ENCODE results near the gene MYO7B.
A peak's percentile ranks its signal among the peaks of the same experiment; 100 is the strongest.

MYO7B gene

GRCh38 chr2:127590386-127591190, 55.1 kb downstream of the MYO7B start:
- no peak for DNase-seq

- DNase-seq, result peak; percentile 47
Measured at GRCh38 chr2:127591221-127591923, 55.9 kb downstream of the MYO7B start.

GRCh38 chr2:127592761-127593227, 57.3 kb downstream of the MYO7B start:
- no peak for DNase-seq

- no peak for DNase-seq
Measured at GRCh38 chr2:127593228-127594115, 58.0 kb downstream of the MYO7B start.

GRCh38 chr2:127594116-127594591, 58.7 kb downstream of the MYO7B start:
- no peak for DNase-seq

- no peak for DNase-seq
Measured at GRCh38 chr2:127596311-127597045, 61.0 kb downstream of the MYO7B start.

DNA sequence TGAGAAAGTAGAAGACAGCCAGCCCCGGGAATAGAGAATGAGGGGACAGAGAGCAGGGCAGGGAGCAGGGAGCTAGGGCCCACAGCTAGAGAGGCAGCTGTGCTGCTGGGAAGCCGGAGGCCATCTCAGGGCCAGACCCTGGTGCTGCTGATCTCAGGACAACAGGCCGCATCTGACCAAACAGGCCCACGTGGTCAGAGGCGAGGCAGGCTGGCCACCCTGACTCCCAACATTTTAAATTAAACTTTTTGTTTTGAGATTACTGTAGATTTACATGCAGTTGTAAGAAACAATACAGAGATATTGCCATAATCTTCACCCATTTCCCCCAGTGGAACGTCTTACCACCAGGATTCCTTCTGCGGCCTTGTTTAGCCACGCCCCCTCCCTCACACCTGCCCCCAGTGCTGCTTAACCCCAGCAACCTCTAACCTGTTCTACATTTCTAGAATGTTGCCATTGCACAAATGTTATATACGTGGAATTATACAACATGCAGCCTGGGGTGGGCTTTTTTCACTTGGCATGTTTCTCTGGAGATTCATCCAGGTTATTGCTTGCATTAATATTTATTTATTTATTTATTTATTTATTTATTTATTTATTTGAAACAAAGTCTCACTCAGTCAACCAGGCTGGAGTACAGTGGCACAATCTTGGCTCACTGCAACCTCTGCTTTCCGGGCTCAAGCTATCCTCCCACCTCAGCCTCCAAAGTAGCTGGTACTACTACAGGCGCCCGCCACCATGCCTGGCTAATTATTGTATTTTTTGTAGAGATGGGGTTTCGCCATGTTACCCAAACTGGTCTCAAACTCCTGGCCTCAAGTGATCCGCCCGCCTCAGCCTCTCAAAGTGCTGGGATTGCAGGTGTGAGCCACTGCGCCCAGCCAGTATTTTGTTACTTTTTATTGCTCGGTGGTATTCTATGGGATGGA, 61.8 kb downstream of the MYO7B start:
- no peak for DNase-seq

DNA sequence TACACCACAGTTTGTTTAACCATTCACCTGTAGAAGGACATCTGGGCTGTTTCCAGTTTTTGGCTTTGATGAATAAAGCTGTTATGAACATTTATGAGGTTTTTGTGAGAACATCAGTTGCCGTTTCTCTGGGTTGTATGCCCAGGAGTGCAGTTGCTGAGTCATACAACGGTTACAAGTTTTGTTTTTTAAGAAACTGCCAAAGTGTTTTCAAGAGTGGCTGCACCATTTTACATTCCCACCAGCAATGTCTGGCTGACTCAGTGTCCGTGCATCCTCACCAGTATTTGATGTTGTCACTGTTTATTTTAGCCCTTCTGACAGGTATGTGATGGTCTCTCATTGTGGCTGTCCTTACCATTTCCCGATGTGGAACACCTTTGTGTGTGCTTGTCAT, 62.5 kb downstream of the MYO7B start:
- no peak for DNase-seq

GRCh38 chr2:127598711-127599110, 63.2 kb downstream of the MYO7B start:
- DNase-seq, result no peak

GRCh38 chr2:127599211-127599610, 63.7 kb downstream of the MYO7B start:
- no peak for DNase-seq

GRCh38 chr2:127604986-127605385, 69.5 kb downstream of the MYO7B start:
- DNase-seq, result no peak

DNA sequence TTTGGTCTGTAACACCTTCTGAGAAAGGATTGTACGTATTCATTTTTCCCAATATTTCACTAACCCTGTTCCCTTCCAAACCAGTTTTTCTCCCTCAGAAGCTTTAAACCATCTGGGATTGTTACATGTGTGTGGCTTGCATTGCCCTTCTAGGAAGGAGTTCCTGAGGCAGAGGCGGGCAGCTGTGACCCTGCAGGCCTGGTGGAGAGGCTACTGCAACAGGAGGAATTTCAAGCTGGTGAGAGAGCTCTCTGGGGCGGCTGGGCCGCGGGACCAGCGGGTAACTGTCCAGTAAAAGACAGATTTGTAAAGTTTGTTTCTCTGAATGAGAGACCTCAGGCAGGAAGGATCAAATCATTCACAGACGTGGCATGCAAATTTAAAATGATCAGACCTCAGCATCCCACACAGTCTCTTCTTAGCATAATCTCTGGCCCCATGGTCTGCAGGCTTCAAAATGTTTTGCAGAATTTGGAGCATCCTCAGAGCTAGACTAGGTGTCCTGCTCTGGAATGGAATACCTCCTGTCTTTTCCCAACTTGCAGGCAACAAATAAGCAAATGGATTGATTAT, 70.3 kb downstream of the MYO7B start:
- no peak for DNase-seq

DNA sequence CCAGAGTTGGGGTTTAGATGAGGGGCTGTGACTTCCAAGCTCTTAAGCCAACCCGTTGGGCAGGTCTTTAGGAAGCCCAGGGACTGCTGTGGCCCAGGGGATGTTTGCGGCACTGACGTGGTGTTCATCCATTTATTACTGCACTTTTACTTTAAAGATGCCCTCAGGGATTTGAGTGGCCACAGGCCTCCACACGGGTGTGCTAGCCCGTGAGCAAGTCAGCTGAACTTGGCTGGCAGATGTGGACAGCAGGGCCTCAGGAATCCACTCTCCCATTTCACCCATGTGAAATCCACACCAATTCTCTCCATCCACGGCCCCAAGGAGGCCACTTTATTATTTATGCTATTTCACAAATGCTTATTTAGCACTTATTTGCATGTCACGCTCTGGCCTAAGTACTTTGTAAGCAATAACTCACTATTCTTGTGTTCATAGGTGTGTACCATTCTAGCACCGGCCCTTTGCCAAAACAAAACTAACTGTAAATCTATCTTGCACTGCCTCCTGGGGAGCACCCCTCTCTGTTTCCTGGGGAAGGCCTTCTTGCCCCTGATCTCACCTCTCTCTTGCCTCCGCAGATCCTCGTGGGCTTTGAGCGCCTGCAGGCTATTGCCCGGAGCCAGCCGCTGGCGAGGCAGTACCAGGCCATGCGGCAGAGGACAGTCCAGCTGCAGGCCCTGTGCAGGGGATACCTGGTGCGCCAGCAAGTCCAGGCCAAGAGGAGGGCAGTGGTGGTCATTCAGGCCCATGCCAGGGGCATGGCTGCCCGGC, 71.3 kb downstream of the MYO7B start:
- no peak for DNase-seq

GRCh38 chr2:127607399-127607908, 72.0 kb downstream of the MYO7B start:
- DNase-seq, result no peak

DNA sequence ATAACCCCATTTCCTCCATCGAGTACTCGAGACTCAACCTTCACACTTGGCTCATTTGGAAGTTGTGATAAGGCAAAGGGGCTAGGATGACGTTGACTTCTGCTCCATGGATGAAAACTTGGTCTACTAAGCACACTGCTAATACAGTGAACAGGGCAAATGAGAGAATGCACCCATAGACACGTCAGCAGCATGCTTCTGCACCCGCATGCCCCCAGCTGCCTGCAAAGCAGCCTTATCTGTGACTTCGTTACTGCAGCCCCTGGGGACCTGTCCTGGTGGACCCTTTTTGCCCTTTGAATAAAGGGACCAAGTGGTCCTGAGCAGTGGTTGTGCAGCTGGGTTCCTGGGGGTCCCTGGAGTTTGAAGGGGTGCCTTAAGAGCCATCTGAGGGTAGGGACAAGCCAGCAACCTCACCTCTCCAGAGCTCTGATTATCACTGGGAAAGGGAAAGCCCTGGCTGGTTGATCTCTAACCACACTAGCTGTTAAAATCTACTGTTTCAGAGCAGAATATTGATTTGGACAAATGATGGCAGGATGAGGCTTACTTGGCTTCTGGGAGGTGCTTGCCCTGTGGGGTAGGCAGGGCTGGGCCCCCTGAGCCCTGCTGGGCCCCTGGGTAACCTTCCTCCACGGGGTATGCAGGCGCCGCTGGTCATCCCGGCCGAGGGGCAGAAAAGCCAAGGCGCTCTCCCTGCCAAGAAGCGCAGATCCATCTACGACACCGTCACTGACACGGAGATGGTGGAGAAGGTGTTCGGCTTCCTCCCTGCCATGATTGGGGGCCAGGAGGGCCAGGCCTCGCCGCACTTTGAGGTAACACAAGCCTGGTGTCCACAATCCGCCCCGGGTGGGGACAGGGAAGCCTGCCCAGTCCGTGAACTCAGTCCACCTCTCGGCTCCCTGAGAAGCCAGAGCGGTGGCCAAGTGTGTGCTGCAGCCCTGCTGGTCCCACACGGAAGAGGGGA, 72.9 kb downstream of the MYO7B start:
- no peak for DNase-seq

DNA sequence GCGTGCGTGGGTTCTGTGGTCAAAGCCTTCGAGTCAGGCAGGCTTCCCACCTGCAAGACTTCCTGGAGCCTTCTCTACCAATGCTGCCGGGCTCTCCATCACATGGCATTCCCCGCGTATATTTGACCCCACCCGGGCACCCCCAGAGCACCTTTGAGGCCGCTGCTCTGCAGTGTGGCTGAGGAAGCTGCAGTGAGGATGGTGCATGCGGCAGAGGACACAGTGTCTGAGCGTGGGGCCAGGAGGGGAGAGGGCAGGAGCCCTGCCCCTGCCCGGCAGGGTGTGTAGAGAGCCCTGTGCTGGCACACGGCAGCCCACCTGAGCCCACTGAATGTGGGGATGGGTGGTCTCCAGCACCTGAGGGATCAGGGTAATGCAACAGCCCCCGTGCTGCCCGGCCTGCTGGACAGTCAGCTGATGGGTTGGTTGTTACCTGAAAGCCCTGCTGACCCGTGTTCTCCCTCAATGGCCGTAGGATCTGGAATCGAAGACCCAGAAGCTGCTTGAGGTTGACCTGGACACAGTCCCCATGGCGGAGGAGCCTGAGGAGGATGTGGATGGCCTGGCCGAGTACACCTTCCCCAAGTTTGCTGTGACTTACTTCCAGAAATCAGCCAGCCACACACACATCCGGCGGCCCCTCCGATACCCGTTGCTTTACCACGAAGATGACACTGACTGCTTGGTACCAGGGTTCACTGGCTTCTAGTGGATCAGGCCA, 73.7 kb downstream of the MYO7B start:
- no peak for DNase-seq

GRCh38 chr2:127609818-127610217, 74.3 kb downstream of the MYO7B start:
- DNase-seq, result no peak

DNA sequence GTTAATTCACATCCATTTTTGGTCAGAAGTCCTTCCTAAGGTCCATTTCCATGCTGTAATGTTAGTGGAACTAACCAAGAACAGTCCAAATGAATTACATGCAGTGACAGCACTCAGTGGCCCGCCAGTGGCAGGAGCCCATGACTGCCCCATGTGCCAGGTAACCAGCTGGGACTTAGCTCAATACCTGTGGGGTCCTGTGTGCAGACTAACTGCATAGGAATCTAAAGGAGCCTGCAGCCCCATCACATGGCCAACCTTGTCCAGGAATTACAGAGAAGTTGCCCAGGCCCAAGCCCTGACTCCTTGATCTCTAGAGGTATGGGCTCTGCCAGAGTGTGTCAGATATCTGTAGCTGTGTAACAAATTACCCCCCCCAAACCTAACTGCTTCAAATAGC, 75.1 kb downstream of the MYO7B start:
- no peak for DNase-seq
